OCI-LY3 (cell line): ENCODE measurements around the gene S100A5.

ENCODE experiments used
- H2AFZ ChIP-seq: fragments of 200-600, 300-600 bp; shearing (Covaris generic); 2 replicates; pipeline ENCODE4 v1.6.0; 2014; ENCODE audit warnings: antibody characterized with exemption, low read depth, low read length
- H3K27ac ChIP-seq: fragments of 200-600, 300-600 bp; sonication (generic); 2 replicates; pipeline ENCODE4 v1.5.1; 2014; ENCODE audit warnings: mild to moderate bottlenecking, low read length, moderate library complexity, mixed read lengths
- H3K27me3 ChIP-seq: fragments of 200-600, 300-600 bp; sonication (generic); 2 replicates; pipeline ENCODE4 v1.6.1; 2014; ENCODE audit warnings: low read depth, low read length, mixed read lengths
- H3K36me3 ChIP-seq: fragments of 200-600, 300-600 bp; sonication (generic); replicated peaks from 2 replicates; pipeline ENCODE3; 2014; ENCODE audit warnings: low read depth, low read length, mixed read lengths
- H3K4me1 ChIP-seq: fragments of 300-600, 200-600 bp; sonication (generic); 2 replicates; pipeline ENCODE4 v1.6.1; 2014; ENCODE audit warnings: low read length, mixed read lengths
- H3K4me2 ChIP-seq: fragments of 200-600, 300-600 bp; sonication (generic); 2 replicates; pipeline ENCODE4 v1.6.1; 2014; ENCODE audit warnings: low read length, mixed read lengths
- H3K4me3 ChIP-seq: fragments of 300-600, 200-600 bp; sonication (generic); 2 replicates; pipeline ENCODE4 v1.5.1; 2014; ENCODE audit warnings: antibody characterized with exemption, mild to moderate bottlenecking, low read length, moderate library complexity
- H3K79me2 ChIP-seq: fragments of 300-600, 200-600 bp; shearing (Covaris generic); 2 replicates; pipeline ENCODE4 v1.6.1; 2014; ENCODE audit warnings: mild to moderate bottlenecking, low read length, mixed read lengths
- H3K9ac ChIP-seq: fragments of 300-600, 200-600 bp; shearing (Covaris generic); 2 replicates; pipeline ENCODE4 v1.6.0; 2014; ENCODE audit warnings: mild to moderate bottlenecking, low read length, moderate library complexity
- H3K9me3 ChIP-seq: fragments of 200-600, 300-600 bp; shearing (Covaris generic); 2 replicates; pipeline ENCODE4 v1.6.1; 2014; ENCODE audit warnings: low read length, mixed read lengths; ENCODE audit not compliant: insufficient read depth
- H4K20me1 ChIP-seq: fragments of 200-600, 300-600 bp; sonication (generic); 2 replicates; pipeline ENCODE4 v1.6.1; 2016; ENCODE audit warnings: low read length, mixed read lengths; ENCODE audit not compliant: insufficient read depth
- CTCF ChIP-seq: fragments of 200-600, 300-600 bp; sonication (generic); IDR thresholded peaks from 2 replicates; pipeline ENCODE4 v1.5.1; 2014; ENCODE audit warnings: antibody characterized with exemption, low read length, low read depth
- EZH2phosphoT487 ChIP-seq: fragments of 200-600 bp; shearing (Covaris generic); IDR thresholded peaks from 2 replicates; pipeline ENCODE4 v1.6.1; 2018; ENCODE audit warnings: antibody characterized with exemption, mixed run types, low read depth

Gene S100A5

DNA sequence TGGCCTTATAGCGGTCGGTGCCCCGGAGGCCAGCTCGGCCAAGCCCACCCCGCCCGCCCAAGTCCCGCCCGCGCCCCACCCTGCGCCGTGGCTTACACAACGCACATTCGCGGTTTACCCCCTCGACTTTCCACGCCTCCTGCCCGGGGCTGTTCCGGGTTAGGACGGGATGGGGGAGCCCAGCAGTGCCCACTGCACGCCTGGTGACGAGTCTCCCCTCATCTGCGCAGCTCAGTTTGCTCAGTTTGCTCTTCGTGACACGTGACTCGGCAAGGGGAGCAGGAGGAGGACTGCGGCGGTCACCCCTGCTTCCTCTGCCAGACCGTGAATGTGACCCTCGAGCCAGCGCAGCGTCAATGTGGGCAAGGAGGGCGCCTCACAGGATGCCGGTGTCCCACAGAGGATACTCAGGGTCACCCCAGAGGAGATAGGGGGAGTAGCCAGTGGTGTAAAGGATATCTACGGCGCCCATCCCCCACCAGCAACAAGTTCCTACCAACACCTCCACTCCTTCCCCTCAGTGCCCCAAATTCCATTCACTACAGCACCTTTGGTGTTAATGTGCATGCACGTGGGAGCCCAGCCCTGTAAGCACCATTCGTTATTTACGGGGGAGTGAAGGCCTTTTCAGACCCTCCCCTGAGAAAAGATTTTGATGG lies 4.6 kb downstream of the S100A5 start:
- peak overlapping the region; percentile 100 for H3K4me2 ChIP-seq
- H3K4me1 ChIP-seq, result peaks cover 39% of the 10 kb centered on the region
- H3K9me3 ChIP-seq, result no peaks in the 10 kb centered on the region
- no peaks in the 10 kb centered on the region for H3K27me3 ChIP-seq
- no peaks in the 10 kb centered on the region for H3K36me3 ChIP-seq
- no peaks in the 10 kb centered on the region for H4K20me1 ChIP-seq
- H2AFZ ChIP-seq, result peak overlapping the region; percentile 79
- H3K4me3 ChIP-seq, result peak overlapping the region; percentile 83
- H3K9ac ChIP-seq, result peak overlapping the region; percentile 87
- no peak for TF ChIP-seq EZH2phosphoT487
- no peak for TF ChIP-seq CTCF
- 0 out of 2 replicates have a peak, but pooled peaks cover 2% of the 10 kb centered on the region for H3K79me2 ChIP-seq
- H3K27ac ChIP-seq, result peak overlapping the region; percentile 48

DNA sequence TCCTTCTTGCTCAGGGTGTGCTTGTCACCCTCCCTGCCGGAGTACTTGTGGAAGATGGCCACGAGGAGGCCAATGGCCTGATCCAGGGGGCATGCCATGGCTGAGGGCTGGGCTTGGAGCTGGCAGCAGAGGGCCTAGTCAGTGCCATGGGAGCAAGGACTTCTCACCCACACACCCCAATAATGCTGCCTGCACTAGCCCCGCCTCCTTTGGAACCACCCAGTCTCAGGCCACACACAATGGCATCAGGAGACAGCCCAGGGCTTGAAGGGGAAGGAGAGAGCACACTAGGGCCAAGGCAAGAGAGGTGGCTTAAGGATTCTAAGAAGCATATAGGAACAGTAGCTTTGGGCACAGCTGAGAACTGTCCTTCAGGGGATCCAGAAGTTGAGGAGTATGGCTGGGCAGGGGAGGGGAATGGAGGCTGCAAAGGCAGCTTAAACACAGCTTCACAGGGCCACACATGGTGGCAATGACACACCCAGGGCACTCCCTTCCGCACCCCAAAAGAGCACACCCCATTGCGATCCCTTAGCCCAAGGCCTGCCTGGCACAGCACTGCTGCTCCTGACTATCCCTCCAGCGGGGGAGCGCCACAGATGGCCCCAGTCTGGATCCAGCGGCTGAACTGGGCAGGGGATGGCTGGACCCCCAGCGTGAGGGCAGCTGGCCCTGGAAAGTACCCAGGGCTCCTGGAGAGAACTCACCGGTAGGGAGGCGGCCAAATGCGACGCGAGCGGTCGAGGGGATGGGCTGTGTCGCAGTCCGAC lies 5.3 kb downstream of the S100A5 start, which contains the start of gene S100A6:
TSS of gene S100A6 (minus strand) at position 750 of the 770 bp plus-strand sequence. CDS start at position 98, 652 bp downstream.
- H3K36me3 ChIP-seq, result no peaks in the 10 kb centered on the region
- peak within 1 kb of the TSS; percentile 83 for H3K4me3 ChIP-seq
- peak within 1 kb of the TSS; percentile 48 for H3K27ac ChIP-seq
- peak within 1 kb of the TSS; percentile 87 for H3K9ac ChIP-seq
- H3K27me3 ChIP-seq, result no peaks in the 10 kb centered on the region
- H3K4me1 ChIP-seq, result peaks cover 32% of the 10 kb centered on the region
- H3K9me3 ChIP-seq, result no peaks in the 10 kb centered on the region
- H2AFZ ChIP-seq, result peak within 1 kb of the TSS; percentile 79
- peak within 1 kb of the TSS; percentile 100 for H3K4me2 ChIP-seq
- 0 out of 2 replicates have a peak, but pooled peaks cover 2% of the 10 kb centered on the region for H3K79me2 ChIP-seq
- H4K20me1 ChIP-seq, result no peaks in the 10 kb centered on the region
- TF ChIP-seq CTCF, result no peak
- no peak for TF ChIP-seq EZH2phosphoT487

GRCh38 chr1:153534925-153535241 lies 5.9 kb downstream of the S100A5 start:
- Histone ChIP-seq H3K36me3 (no peaks in the 10 kb centered on the region), H3K4me3 (peak overlapping the region; percentile 83), H3K27me3 (no peaks in the 10 kb centered on the region), H2AFZ (no peak overlapping the region), H4K20me1 (no peaks in the 10 kb centered on the region), H3K4me1 (peaks cover 29% of the 10 kb centered on the region), H3K27ac (no peak overlapping the region), H3K79me2 (0 out of 2 replicates have a peak, but pooled peaks cover 2% of the 10 kb centered on the region), H3K9ac (no peak overlapping the region; the same call in 1 of the 2 replicates), H3K4me2 (peak overlapping the region; percentile 100), H3K9me3 (no peaks in the 10 kb centered on the region)
- TF ChIP-seq CTCF (no peak), EZH2phosphoT487 (no peak)

GRCh38 chr1:153534226-153534924 lies 6.4 kb downstream of the S100A5 start:
- H3K9me3 ChIP-seq, result no peaks in the 10 kb centered on the region
- H2AFZ ChIP-seq, result no peak overlapping the region
- no peaks in the 10 kb centered on the region for H4K20me1 ChIP-seq
- no peaks in the 10 kb centered on the region for H3K27me3 ChIP-seq
- TF ChIP-seq CTCF (no peak), EZH2phosphoT487 (no peak)
- no peak overlapping the region for H3K4me2 ChIP-seq
- H3K4me1 ChIP-seq, result peaks cover 29% of the 10 kb centered on the region
- H3K9ac ChIP-seq, result no peak overlapping the region
- H3K36me3 ChIP-seq, result no peaks in the 10 kb centered on the region
- H3K79me2 ChIP-seq, result 0 out of 2 replicates have a peak, but pooled peaks cover 2% of the 10 kb centered on the region
- H3K27ac ChIP-seq, result no peak overlapping the region
- H3K4me3 ChIP-seq, result no peak overlapping the region
